ENCODE results near the gene NEXN.

The NEXN gene

GRCh38 chr1:77989744-77990143, 101.3 kb downstream of the NEXN start:
- no peak for DNase-seq (ENCODE audit: low read depth in 2 of 2)
- H3K4me3 ChIP-seq (replicated peaks in 1 of 2; ENCODE audit: low read depth in 2 of 2, low read length in 2 of 2) = no peak overlapping the region
- no peak for TF ChIP-seq CTCF (IDR thresholded peaks at IDR 0.05; ENCODE audit: low read depth, low read length)

GRCh38 chr1:77990629-77991204, 102.3 kb downstream of the NEXN start:
- no peak overlapping the region for H3K4me3 ChIP-seq (replicated peaks in 1 of 2; ENCODE audit: low read depth in 2 of 2, low read length in 2 of 2)
- no peak for TF ChIP-seq CTCF (IDR thresholded peaks at IDR 0.05; ENCODE audit: low read depth, low read length)
- no peak for DNase-seq (ENCODE audit: low read depth in 2 of 2)

- TF ChIP-seq CTCF (IDR thresholded peaks at IDR 0.05; ENCODE audit: low read depth, low read length) = no peak
- H3K4me3 ChIP-seq (replicated peaks in 1 of 2; ENCODE audit: low read depth in 2 of 2, low read length in 2 of 2) = no peak overlapping the region
- DNase-seq (ENCODE audit: low read depth in 2 of 2) = peak in 1 of 2 donors; percentile 14
Measured at GRCh38 chr1:77991638-77992037, 103.2 kb downstream of the NEXN start.
